ENCODE measurements around the gene CAPRIN2. TPM values are rescaled to one million over a fixed set of nuclear protein-coding genes. Genes with fewer than 3 reads are reported as not detected.

Gene CAPRIN2
- total and polyA plus RNA-seq, 2 donors (not counting 1 experiment from before 2014, with no cell fraction given) = 10.8 to 17.2 TPM

DNA sequence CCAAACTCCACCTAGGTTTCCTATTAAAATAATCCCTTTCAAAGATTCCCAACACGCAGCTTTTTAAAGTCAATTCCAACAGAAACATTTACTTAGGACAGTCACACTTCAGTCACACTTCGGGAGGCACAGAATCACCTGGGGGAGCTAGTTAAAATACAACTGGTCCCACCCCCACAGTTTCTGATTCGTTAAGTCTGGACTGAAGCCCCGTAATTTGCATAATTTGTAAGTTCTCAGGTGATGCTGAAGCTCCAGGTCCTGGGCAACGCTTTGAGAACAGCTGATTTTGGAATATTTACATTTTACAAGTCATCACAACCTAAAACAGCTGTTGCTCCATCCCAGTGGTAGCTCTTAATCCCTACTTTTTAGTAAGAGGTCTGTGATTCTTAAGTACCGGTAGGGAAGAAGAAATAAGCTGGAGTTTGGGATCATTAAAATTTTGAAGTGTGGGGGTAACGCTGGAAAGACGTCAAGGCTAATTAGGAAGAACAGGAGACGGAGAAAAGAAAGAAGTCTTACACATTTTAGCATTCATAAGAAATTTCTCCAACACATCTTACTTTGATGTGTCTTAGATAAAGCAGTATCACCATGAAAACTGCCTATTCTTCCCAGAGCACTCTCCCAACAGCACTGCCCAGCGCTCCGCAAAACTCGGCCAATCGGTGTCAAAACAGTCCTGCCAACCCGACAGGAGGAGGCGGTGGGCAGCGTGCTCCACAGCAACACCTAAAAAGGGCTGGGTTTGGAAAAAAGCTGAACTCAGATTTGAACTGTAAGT is 60.1 kb downstream of the CAPRIN2 start:
- H3K27ac ChIP-seq (ENCODE audit: insufficient read depth, low read length) = peak overlapping the region; percentile 78

DNA sequence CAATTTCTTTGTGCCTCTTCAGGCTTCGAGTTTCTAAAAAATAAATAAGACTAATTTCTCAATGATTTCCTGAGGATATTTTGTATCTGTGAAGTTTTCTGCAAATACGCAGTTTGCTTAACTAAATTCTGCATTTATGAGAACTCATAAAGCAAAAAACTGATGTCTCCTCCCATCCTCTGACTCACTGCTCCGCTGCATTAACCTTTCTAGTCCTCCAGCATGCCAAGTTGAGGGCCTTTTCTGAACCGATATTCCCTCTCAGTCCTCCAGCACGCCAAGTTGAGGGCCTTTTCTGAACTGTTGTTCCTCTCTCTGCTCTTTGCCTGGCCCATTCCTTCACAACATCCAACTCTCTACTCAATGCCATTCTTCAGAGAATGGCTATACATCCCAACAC is 62.3 kb downstream of the CAPRIN2 start:
- Histone ChIP-seq H3K4me1 (ENCODE audit: control insufficient read depth, extremely low read depth, insufficient read depth, low read length) (peaks cover 3% of the 10 kb centered on the region), H3K36me3 (ENCODE audit: control insufficient read depth, insufficient read depth, low read length) (no peaks in the 10 kb centered on the region), H3K27ac (ENCODE audit: insufficient read depth, low read length) (no peak overlapping the region), H3K4me2 (ENCODE audit: extremely low read depth, insufficient read depth, low read length) (peak overlapping the region; percentile 48), H3K27me3 (ENCODE audit: control insufficient read depth, insufficient read depth, low read length) (no peaks in the 10 kb centered on the region), H3K9me3 (ENCODE audit: control insufficient read depth, insufficient read depth, low read depth, low read length) (no peaks in the 10 kb centered on the region), H3K9ac (ENCODE audit: insufficient read depth, low read length) (no peak overlapping the region), H4K20me1 (ENCODE audit: control insufficient read depth, extremely low read depth, insufficient read depth, low read length) (no peaks in the 10 kb centered on the region), H3K79me2 (ENCODE audit: control insufficient read depth, insufficient read depth, low read length) (peaks cover 31% of the 10 kb centered on the region), H3K4me3 (replicated peaks in 1 of 4; ENCODE audit: control extremely low read depth in 1 of 4, insufficient read depth in 1 of 4, low read depth in 3 of 4, low read length in 4 of 4) (peak overlapping the region in 1 of 4 experiments; percentile 8), H2AFZ (ENCODE audit: low read length) (no peak overlapping the region)
- TF ChIP-seq, protein P1, sequence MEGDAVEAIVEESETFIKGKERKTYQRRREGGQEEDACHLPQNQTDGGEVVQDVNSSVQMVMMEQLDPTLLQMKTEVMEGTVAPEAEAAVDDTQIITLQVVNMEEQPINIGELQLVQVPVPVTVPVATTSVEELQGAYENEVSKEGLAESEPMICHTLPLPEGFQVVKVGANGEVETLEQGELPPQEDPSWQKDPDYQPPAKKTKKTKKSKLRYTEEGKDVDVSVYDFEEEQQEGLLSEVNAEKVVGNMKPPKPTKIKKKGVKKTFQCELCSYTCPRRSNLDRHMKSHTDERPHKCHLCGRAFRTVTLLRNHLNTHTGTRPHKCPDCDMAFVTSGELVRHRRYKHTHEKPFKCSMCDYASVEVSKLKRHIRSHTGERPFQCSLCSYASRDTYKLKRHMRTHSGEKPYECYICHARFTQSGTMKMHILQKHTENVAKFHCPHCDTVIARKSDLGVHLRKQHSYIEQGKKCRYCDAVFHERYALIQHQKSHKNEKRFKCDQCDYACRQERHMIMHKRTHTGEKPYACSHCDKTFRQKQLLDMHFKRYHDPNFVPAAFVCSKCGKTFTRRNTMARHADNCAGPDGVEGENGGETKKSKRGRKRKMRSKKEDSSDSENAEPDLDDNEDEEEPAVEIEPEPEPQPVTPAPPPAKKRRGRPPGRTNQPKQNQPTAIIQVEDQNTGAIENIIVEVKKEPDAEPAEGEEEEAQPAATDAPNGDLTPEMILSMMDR (conservative IDR thresholded peaks at IDR 0.05 in 1 of 2, IDR thresholded peaks at IDR 0.05 in 1 of 2; ENCODE audit: low read depth in 1 of 2, low read length in 2 of 2) = no peak
- TF ChIP-seq EZH2 (IDR thresholded peaks at IDR 0.05; ENCODE audit: low read length, missing control alignments) = no peak
- peak; percentile 30 to 37 for DNase-seq (ENCODE audit: low read depth in 2 of 2)

More for the DNA sequence above, 60.1 kb downstream of the CAPRIN2 start:
- Histone ChIP-seq H3K4me2 (ENCODE audit: extremely low read depth, insufficient read depth, low read length) (peak overlapping the region; percentile 91), H3K27me3 (ENCODE audit: control insufficient read depth, insufficient read depth, low read length) (no peaks in the 10 kb centered on the region), H4K20me1 (ENCODE audit: control insufficient read depth, extremely low read depth, insufficient read depth, low read length) (no peaks in the 10 kb centered on the region), H3K9ac (ENCODE audit: insufficient read depth, low read length) (peak overlapping the region; percentile 76), H3K36me3 (ENCODE audit: control insufficient read depth, insufficient read depth, low read length) (no peaks in the 10 kb centered on the region), H3K9me3 (ENCODE audit: control insufficient read depth, insufficient read depth, low read depth, low read length) (no peaks in the 10 kb centered on the region), H3K4me3 (replicated peaks in 1 of 4; ENCODE audit: control extremely low read depth in 1 of 4, insufficient read depth in 1 of 4, low read depth in 3 of 4, low read length in 4 of 4) (peak overlapping the region; percentile 86 to 99 (median 96)), H3K4me1 (ENCODE audit: control insufficient read depth, extremely low read depth, insufficient read depth, low read length) (peaks cover 3% of the 10 kb centered on the region), H2AFZ (ENCODE audit: low read length) (peak overlapping the region; percentile 88), H3K79me2 (ENCODE audit: control insufficient read depth, insufficient read depth, low read length) (peaks cover 31% of the 10 kb centered on the region)
- TF ChIP-seq EZH2 (IDR thresholded peaks at IDR 0.05; ENCODE audit: low read length, missing control alignments) = no peak
- TF ChIP-seq, protein P1 (conservative IDR thresholded peaks at IDR 0.05 in 1 of 2, IDR thresholded peaks at IDR 0.05 in 1 of 2; ENCODE audit: low read depth in 1 of 2, low read length in 2 of 2) = peak in 1 of 2 donors; percentile 16
- DNase-seq (ENCODE audit: low read depth in 2 of 2) = peak; percentile 36 to 58

DNA sequence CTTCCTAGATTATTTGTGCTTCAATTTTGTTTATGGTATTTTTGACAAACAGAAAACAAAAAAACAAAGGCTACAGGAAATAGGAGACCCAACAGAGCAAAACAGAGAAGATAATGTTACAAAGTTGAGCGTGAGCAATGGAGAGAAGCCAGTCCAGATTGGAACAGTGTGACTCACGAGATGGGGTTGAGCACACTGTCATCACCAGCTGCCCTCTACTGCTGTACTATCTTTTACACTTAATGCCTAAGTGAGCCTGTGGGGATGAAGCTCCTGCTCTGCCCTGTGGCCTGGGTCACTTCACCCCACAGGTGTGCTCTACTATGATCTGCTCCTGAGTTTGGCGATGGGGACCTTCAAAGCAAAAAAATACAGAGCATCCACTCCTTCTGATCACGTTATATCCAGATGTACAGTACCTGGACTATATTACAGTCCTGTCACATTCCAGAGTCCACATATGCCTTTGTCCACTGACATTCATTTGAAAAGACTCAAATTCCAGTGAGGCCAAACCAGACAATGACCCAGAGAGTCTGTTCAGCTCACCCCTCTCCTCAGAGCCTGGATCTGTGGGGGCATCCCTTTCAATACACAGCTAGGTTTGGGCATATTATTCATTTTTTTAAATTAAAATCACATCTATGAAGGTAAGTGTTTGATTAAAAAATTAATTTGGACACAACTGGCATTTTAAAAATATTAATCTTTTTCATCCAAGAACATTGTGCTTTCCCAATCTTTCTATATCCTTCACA is 63.5 kb downstream of the CAPRIN2 start:
- no peak for TF ChIP-seq EZH2 (IDR thresholded peaks at IDR 0.05; ENCODE audit: low read length, missing control alignments)
- TF ChIP-seq, protein P1 (conservative IDR thresholded peaks at IDR 0.05 in 1 of 2, IDR thresholded peaks at IDR 0.05 in 1 of 2; ENCODE audit: low read depth in 1 of 2, low read length in 2 of 2) = peak in 1 of 2 donors; percentile 6

More for the DNA sequence above, 63.5 kb downstream of the CAPRIN2 start:
- H4K20me1 ChIP-seq (ENCODE audit: control insufficient read depth, extremely low read depth, insufficient read depth, low read length) = no peaks in the 10 kb centered on the region
- no peaks in the 10 kb centered on the region for H3K9me3 ChIP-seq (ENCODE audit: control insufficient read depth, insufficient read depth, low read depth, low read length)
- no peak overlapping the region for H2AFZ ChIP-seq (ENCODE audit: low read length)
- peaks cover 31% of the 10 kb centered on the region for H3K79me2 ChIP-seq (ENCODE audit: control insufficient read depth, insufficient read depth, low read length)
- no peak overlapping the region for H3K4me2 ChIP-seq (ENCODE audit: extremely low read depth, insufficient read depth, low read length)
- no peaks in the 10 kb centered on the region for H3K36me3 ChIP-seq (ENCODE audit: control insufficient read depth, insufficient read depth, low read length)
- H3K4me1 ChIP-seq (ENCODE audit: control insufficient read depth, extremely low read depth, insufficient read depth, low read length) = peaks cover 3% of the 10 kb centered on the region
- DNase-seq (ENCODE audit: low read depth in 2 of 2) = peak; percentile 73 to 79
- H3K27me3 ChIP-seq (ENCODE audit: control insufficient read depth, insufficient read depth, low read length) = no peaks in the 10 kb centered on the region
- H3K9ac ChIP-seq (ENCODE audit: insufficient read depth, low read length) = no peak overlapping the region
- H3K4me3 ChIP-seq (replicated peaks in 1 of 4; ENCODE audit: control extremely low read depth in 1 of 4, insufficient read depth in 1 of 4, low read depth in 3 of 4, low read length in 4 of 4) = no peak overlapping the region
- peak overlapping the region; percentile 36 for H3K27ac ChIP-seq (ENCODE audit: insufficient read depth, low read length)
